GM03348 (cell line): ENCODE measurements around the gene SLC38A5.
"Not testable (repeated sequence)": the region's sequence is repeated elsewhere in the genome, so short reads cannot be mapped to it uniquely, and the experiment has no call there.

Source experiments
- DNase-seq: peaks from one replicate; pipeline ENCODE4 v3.0.0; 2012; ENCODE audit warnings: low spot score

The SLC38A5 gene

DNA sequence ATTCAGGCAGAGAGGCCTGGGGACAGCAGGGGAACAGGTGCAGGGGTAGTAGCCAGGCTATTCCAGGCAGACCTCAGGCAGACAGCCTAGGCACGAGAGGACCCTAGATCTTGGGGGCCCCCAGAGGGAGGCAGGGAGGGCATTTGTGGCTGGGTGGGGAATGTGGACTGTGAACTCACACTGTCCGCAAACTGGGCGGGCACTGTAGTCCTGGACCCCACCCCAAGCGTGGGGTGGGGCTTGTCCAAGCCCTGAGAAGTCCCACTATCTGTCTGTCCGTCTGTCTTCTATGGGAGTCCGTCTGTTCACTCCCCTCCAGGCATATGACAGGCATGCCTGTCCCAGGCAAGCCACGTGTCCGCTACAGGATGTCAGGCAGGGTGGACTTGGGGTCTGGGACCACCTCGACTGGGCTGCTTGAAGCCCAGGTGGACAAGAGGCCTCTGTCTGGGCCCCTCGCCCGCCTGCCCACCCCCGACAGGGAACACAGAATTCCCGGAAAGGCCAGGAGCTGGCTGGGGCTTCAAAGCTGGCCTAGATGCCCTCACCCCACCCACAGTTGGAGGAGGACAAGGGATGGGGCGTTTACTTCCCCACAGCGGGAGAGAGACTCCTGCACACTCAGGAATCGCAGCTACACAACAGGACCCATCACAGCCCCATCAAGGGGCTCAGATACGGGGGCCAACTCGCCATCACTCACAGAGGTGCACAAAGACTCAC is at the start of gene SLC38A5:
Gene SLC38A5, minus strand, starts transcription at position 151 of the 723 bp plus-strand sequence. CDS start 2,336 bp downstream, outside the sequence.
- DNase-seq: no peak

DNA sequence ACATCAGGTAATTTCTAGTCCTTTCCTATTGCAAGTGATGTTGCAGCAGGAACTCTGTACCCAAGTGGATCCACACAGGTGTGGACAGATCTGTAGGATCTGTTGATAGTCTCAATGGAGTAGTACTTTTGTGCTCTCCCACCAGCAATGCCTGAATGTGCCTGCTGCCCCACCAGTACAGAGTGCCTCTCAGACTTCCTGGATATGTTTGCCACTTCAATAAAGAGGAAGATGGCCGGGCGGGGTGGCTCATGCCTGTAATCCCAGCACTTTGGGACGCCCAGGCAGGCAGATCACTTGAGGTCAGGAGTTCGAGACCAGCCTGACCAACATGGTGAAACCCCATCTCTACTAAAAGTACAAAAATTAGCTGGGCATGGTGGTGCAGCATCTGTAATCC is 49.4 kb upstream of the SLC38A5 start:
- DNase-seq: not testable (repeated sequence)

DNA sequence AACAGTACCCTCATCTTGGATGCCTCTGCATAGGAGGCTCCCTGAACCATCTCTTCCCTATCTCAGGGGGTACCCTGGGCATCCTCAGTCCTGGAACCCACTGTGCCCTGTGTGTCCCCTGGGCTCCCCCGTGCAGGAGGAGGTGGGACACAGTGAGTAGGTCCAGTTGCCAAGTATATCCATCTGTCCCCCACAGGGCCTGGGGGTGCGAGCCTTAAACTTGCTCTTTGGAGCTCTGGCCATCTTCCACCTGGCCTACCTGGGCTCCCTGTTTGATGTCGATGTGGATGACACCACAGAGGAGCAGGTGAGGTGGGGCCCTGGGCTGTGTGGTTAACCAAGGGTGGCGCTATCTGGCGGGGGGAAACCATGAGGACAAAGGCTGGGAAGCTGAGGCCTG is 46.9 kb upstream of the SLC38A5 start:
- no peak for DNase-seq

DNA sequence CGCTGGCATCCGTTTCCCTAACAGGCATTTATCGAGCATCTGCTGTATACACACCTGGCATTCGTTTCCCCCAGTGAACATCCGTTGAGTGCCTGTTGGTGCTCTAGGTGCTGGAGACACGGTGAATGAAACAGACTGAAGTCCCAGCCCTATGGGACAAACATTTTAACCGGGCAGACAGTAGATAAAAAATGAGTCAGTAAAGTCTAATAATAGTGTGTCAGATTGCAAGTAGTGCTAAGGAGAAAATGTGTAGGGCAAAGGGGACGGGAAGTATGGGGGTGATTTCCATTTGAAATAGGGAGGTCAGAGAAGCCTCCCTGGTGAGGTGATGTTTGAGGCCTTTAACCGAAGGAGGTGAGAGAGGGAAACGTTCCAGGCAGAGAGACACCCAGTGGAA is 46.2 kb upstream of the SLC38A5 start:
- no peak for DNase-seq

DNA sequence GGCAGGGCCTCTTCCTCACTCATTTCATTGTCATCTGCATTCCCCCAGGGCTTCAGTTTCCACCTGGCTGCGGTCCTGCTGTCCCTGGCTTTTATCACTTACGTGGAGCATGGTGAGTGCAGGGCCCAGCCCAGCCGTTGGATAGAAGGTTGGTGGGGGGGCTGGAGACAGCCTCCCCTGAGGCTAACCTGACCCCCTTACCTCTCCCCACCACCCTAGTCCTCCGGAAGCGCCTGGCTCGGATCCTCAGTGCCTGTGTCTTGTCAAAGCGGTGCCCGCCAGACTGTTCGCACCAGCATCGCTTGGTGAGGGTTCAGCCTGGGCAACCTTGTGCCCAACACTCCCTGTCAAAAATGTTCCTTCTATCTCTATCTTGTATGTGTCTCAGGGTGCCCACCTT is 45.8 kb upstream of the SLC38A5 start:
- DNase-seq: no peak

DNA sequence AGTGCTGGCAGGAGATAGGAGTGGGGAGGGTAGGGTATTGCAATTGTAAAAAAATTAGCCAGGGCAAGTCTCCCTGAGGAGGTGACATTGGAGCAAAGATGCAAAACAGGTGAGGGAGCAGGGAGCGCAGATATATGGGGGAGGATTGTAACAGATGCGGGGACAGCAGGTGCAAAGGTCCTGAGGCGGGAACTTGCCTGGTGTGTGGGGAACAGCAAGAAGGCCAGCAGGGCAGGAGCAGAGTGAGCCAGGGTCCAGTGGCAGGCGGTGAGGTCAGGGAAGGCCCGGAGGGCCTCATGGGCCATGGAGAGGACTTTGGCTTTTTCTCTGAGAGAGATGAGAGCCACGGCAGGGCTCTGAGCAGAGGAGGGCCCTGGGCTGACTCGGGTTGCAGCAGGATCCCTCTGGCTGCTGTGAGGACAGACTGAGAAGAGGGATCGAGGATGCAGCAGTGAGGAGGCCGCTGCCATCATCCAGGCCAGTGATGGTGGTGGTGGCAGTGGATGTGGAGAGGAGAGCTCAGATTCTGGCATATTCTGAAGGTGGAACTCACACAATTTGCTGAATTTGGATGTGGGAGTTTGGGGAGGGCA is 44.9 kb upstream of the SLC38A5 start:
- DNase-seq: no peak

DNA sequence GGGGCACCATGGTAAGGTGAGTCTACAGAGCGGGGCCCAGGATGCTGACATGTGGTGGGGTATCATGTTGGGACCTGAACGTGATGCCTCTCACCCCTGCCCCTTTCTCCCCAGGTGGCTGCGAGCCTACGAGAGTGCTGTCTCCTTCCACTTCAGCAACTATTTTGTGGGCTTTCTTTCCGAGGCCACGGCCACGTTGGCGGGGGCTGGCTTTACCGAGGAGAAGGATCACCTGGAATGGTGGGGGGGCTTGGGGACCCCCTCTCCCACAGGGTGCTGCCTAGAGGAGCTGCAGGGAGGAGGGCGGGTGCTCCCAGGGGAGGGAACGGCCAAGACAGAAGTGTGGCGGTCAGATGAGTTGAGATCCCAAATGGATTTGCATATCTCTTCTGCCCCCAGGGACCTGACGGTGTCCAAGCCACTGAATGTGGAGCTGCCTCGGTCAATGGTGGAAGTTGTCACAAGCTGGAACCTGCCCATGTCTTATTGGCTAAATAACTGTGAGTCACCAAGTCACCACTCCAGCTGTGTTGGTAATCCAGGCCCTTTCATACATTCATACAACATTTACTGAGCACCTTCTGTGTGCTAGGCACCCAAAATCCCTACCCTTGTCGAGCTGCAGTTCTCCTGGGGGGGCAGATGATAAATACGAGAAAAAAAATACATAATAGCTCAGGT is 44.2 kb upstream of the SLC38A5 start:
- DNase-seq: no peak

DNA sequence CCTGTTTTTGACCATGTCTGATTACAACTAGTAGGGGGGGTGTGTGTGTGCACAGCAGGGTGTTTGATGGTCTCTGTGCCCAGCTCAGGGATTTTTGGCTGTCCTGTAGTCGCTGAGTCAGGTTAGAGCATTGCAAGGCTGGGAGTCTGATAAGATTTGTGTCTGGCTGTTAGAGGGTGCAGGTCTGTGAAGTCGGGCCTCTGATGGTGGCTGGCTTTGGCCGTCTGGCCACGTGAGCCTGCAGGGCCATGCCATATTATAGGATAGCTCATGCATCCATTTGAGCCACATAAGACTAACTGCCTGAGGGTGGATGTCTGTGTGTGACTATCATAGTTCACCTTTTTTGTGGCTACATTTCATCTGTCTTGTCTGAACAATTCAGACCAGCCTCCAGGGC is 43.6 kb upstream of the SLC38A5 start:
- DNase-seq: no peak

DNA sequence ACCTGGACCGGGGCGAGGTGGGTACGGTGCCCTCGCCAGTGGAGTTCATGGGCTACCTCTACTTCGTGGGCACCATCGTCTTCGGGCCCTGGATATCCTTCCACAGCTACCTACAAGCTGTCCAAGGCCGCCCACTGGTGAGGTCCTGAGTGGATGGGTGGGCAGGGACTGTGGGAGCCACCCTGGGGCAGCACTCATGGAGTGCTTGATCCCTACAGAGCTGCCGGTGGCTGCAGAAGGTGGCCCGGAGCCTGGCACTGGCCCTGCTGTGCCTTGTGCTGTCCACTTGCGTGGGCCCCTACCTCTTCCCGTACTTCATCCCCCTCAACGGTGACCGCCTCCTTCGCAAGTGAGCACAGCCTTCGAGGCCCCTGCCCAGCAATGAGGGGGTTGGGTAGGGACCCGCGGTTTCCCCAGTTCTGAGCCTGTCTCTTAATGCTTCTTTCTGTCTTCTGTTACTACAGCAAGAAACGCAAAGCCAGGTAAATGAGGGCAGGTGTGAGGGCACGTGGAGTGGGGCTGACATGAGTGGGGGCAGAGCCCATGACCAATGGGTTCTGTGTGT is 42.4 kb upstream of the SLC38A5 start:
- DNase-seq: no peak

DNA sequence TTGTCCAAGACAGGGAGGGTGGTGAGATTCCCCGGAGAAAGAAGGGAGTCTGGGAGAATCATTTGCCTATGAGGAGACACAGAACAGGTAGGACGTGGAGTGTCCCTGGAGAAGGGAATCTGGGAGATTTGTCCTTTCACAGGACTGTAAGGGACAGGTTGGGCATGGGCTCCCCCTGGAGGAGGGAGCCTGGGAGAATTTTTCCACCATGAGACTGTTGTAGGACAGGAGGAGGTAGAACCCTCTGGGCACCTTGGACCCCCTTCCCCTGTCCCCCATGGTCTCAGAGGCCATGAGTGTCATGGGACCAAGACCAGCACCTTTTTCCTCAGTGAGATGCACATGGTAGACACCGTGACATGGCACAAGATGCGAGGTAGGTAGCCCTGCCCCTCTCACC is 41.5 kb upstream of the SLC38A5 start:
- DNase-seq: peak; percentile 33

DNA sequence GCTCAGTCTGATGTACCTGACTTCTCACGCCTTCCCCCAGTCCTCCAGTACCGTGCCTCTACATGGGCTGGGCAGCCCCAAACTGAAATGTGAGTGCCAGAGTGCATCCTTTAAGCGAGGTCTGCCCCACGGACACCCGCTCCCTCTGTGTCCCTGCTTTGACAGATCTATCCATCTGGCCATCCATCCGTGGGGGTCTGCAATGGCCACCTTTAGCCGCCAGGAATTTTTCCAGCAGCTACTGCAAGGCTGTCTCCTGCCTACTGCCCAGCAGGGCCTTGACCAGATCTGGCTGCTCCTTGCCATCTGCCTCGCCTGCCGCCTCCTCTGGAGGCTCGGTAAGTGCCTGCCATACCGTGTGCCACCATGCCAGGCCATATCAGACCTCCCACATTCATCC is 39.6 kb upstream of the SLC38A5 start:
- DNase-seq: no peak

DNA sequence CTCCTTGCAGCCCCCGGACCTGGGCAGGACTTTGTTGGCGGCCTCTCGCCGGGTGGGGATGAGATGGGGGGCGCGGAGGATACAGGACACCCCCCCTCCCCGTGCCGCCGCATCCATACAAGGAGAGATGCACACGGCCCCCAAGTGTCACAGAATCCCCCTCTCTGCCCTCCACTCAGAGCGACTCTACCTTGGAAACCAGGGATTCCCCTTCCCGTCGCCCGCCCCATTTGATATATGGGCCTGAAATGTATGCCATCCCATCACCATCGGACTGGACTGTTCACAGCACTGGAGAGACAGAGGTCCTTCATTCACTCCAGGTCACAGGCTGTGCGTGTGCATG is 39.2 kb upstream of the SLC38A5 start:
- DNase-seq: no peak

DNA sequence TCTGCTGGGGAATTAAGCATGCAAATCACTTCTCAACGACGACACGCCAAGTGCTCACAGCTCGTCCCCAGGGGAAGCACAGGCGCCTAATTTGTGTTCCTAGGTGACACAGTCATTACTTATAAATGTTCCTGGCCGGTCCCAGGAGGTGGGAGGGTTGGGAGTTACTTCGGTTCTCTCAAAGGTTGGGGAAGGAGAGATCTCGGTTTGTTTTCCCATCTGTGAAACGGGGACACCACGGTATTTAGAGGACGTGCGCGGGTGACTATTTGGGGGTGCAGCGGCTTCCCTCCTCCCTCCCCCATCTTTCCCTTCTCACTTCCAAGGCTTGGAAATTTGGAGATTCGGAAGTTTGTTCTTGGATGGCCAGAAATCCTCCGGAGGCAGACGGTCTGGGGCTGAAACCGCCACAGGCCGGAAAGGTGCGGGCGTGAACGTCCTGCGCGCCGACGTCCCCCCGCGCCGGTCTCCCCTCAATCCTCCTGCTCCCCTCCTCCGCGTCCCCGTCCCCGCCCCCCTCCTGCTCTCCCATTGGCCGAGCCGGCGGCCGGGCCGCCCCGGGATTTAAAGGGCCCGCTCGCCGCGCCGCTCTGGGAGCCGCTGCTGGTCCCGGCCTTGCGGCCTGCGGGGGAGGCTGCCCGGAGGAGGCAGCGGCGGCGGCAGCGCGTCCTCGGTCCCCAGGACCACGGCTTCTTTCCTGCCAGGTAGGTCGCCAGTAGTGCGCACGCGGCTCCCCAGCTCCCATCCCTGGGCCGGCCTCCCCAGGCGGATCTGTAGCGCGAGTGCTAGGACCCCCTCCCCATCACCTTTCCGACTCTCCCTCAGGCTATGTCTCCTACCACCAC is 38.6 kb upstream of the SLC38A5 start, which contains the start of gene PORCN:
Gene PORCN, plus strand, starts transcription at position 593 of the 845 bp plus-strand sequence. CDS start 829 bp downstream, outside the sequence.
- peak; percentile 95 for DNase-seq

DNA sequence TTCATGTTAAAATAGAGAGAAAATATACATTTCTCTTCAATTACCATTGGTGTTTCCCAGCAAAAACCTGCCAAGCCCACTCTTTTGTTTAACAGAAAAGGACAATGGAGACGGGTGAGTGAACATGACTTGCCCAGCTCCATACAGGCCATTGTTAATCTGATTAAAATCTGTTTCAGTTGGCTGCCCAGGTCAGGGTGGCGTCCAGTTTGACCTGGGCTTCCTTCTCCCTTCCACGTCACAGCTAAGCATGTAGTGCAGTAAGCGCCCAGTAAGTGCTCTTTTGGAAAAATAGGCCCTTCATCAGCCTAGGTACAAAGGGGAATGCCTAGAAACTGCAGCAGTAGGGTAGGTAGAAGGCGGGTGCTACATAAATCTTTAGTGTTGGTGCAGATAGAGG is 37.2 kb upstream of the SLC38A5 start:
- DNase-seq: no peak

DNA sequence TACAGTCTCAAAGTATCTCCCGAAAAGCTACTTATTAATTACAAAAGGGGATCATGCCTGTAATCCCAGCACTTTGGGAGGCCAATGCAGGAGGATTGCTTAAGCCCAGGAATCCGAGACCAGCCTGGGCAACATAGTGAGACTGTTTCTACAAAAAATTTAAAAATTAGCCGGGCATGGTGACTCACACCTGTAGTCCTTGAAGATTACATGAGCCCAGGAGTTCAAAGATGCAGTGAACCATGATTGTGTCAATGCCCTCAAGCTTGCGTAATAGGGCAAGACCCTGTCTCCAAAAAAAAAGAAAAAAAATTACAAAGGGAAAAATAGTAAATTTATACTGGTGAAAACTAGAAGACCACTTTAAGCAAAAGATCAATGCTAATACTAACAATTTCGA is 35.4 kb upstream of the SLC38A5 start:
- DNase-seq: no peak

DNA sequence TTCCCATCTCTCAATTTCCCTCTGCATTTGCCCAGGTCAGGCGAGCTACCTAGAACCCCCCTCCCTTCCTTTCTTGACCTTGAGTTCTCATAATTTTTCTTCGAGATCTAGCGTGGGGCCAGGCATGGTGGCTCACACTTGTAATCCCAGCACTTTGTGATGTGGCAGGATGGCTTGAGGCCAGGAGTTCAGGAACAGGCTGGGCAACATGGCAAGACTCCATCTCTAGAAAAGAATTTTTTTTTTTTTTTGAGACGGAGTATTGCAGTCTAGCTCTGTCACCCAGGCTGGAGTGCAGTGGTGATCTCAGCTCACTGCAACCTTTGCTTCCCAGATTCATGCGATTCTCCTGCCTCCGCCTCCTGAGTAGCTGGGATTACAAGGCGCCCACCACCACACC is 34.2 kb upstream of the SLC38A5 start:
- DNase-seq: no peak

DNA sequence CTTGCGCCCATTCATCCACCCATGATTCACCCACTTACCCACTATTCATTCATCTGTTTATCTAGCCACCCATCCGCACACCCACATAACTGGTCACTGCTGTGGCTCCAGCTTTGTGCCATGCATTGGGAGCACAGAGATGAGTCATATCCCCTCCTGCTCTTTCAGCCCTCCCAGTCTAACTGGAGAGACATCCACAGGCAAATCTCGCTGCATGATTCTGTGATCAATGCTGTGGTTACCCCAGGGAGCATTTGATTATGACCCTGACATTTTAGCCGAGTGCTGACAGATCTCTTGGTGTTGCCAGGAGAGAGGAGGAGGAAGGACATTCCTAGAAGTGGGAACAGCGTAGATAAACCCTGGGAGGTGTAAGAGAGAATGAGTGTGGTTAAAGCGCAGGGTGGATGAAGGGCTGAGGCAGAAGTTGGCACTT is 28.3 kb upstream of the SLC38A5 start:
- DNase-seq: peak; percentile 63

DNA sequence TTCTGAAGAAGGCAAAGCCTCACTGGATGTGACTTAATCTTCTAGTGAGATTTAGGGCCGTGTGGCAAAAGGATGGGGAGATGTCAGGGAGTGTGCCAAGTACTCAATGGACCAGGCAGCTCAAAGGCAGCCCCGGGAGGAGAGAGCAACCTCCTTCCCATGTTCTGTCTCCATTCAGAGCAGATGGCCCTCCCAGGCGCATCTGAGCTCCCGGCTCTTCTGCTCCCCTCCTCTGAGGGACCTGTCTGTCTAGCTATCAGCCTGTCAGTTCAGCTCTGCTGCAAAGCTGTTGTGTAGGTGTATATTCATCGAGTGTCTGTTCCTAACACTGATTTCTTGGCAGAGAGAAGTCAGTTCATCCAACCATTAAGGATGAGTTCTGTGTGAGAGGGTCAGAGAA is 27.8 kb upstream of the SLC38A5 start:
- DNase-seq: no peak

DNA sequence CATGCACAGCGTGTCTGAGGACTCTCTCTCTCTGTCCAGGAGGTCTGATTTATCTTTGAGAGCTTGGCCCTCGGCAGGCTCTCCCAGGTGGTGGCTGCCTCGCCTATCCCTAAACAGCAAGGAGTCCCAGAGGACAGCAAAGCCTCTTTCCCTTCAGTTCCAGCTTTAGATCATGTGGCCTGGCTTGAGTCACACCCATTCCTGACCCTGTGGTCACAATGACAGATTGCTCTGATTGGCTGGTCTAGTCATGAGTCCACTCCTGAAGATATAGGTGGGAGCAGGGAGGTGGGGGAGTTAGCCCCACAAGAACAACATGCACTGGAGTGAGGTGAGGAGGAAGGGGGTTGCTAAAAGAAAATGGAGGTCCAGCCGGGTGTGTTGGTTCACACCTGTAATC is 26.6 kb upstream of the SLC38A5 start:
- no peak for DNase-seq

DNA sequence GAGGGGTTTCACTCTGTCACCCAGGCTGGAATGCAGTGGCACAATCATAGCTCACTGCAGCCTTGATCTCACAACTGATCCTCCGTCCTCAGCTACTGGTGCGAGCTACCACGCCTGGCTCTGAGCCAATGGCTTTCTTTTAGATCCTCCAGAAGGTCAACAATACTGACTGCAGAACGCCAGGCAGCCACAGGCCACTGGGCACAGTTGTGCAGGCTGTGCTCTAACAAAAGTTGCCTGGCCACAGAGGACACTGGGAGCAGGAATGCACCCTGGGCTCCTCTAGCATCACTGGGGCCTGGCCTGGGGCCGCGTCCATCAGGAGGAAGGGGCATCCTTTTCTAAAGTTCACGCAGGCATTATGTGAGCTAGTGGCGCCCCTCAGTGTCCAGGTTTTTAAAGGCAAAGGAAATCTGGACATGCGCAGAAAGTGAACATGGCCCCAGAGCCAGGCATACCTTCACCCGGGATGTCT is 23.9 kb upstream of the SLC38A5 start:
- peak; percentile 50 for DNase-seq

DNA sequence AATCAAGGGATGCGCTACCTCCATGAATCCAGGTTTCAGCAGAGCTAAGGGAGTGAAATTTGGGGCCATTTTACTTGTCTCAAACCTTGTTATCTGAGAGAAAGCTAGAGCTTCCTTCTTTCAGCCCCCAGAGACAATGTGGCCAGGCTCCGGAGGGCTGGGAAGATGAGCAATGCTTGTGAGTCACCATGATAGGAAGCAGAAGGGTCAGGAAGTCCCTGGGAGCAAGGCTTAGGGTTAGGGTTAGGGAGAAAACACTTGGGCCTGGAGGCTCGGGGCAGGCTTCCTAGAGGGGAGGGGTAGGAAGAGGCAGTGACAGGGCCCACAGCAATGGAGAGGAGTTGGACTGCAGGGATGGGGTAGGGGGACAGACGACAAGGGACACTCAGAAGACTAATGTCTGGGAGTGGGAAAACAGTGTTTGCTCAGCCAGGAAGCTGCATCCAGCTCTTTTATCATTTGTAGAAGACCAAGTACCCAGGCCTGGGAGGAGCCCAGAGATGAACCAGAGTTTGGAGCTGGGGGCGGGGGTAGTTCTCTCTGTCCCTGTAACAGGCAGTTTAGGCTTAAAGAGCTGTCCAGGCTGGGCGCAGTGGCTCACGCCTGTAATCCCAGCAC is 22.3 kb upstream of the SLC38A5 start:
- DNase-seq: peak; percentile 45
